HG02642 (cell line): ENCODE data around the gene RASA3.
"Not testable (repeated sequence)": the region's sequence is repeated elsewhere in the genome, so short reads cannot be mapped to it uniquely, and the experiment has no call there.

Experiments
- ATAC-seq: cut with Tn5 transposase; IDR thresholded peaks from one replicate; pipeline ENCODE4 v1.9.1; 2021; ENCODE audit warnings: mild to moderate bottlenecking; ENCODE audit not compliant: unreplicated experiment, poor library complexity

Gene RASA3

GRCh38 chr13:114128624-114129522, 3.5 kb downstream of the RASA3 start:
- ATAC-seq, result peak; percentile 64

GRCh38 chr13:114128348-114128623, 4.1 kb downstream of the RASA3 start:
- no peak for ATAC-seq

GRCh38 chr13:114127473-114128347, 4.7 kb downstream of the RASA3 start:
- ATAC-seq, result no peak

DNA sequence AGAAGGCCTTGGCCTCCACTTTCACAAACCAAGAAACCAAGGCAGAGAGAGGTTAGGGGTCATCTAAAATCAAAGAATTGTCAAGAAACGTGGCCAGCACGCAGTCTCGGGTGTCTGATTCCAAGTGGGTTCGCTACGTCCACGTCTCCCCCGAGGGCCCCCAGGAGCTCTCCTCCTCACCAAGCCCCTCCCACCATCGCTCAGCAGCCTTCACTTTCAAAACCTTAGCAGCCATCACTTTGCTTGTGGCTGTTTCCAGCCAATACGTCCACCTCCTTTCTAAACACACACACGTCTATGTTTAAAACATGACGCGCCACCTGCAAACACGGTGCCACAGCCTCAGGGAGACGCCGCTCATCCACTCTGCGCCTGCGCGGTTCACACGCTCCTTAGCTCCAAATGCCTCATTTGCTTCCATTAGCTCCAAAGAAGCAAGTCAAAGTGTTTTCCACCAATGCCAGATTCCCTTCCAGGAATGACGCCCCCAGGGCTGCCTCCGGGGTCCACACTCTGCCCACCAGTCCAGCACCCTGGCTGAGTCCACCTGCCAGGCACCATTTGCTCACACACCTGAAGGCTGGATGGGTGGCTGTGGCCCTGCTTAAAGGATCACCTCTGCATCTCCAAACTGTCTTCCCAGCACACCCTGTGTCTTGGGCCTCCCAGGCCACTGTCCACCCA, 5.5 kb downstream of the RASA3 start:
- ATAC-seq, result no peak

DNA sequence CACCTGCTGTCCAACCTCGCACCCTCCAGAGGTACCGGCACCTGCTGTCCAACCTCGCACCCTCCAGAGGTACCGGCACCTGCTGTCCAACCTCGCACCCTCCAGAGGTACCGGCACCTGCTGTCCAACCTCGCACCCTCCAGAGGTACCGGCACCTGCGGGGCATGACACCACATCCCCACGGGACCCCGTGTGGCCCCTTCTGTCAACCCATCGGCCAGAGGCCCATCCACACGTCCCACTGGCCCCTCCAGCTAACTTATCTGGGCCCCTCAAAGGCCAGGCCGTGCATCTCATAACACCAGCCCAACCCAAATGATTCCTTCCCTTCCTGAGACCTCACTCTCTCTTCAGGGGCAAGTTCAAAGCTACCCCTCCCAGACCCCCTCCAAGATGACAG, 6.3 kb downstream of the RASA3 start:
- ATAC-seq, result not testable (repeated sequence)

DNA sequence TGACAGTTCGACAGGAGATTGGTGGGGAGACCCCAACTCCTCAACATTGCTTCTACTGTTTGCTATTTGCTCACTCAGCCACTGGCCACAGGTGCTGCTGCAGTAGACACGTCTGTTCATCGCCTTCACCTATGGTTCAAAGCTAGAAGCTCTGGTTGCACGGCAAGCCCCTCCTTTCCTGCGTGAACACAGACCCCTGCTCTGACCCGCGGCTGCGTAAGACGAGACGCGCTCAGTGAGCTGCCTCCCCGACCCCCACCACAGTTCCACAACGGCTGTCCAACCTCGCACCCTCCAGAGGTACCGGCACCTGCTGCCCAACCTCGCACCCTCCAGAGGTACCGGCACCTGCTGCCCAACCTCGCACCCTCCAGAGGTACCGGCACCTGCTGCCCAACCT, 6.8 kb downstream of the RASA3 start:
- no peak for ATAC-seq

DNA sequence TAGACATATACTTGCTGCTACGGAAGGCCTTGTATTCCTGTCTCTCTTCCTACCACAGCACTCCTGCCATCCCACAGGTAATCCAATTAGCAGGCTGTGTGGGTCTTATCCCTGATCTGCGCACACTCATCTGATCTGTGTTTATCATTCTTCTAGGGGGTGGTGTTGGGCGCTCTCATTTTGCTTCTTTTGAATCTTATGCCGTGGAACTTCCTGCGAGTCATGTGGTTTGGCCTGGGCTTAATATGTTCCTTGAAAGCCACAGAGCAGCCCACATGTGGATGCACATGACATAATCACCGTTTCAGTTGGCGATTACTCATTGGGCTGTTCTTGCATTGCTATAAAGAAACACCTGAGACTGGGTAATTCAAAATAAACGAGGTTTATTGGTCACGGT, 7.5 kb downstream of the RASA3 start:
- no peak for ATAC-seq

DNA sequence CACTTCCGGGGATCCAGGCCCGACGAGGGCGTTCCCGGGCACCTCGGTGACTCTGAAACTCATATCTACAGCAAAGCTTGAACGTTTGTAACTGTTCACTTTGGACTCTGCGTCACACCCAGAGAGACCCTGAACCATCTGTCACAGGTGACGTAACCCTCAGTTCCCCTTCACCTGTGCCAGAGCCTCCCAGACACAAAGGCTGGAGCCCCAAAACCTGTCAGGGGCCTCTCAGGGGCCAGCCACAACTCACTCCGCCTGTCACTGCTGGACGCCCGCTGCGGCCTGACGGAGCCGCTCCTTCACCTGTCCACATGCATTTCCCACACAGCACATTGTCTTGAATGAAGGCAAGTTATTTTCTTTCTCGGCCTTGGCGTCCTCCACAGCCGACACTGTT, 8.0 kb downstream of the RASA3 start:
- no peak for ATAC-seq

GRCh38 chr13:114123876-114124275, 8.5 kb downstream of the RASA3 start:
- no peak for ATAC-seq

DNA sequence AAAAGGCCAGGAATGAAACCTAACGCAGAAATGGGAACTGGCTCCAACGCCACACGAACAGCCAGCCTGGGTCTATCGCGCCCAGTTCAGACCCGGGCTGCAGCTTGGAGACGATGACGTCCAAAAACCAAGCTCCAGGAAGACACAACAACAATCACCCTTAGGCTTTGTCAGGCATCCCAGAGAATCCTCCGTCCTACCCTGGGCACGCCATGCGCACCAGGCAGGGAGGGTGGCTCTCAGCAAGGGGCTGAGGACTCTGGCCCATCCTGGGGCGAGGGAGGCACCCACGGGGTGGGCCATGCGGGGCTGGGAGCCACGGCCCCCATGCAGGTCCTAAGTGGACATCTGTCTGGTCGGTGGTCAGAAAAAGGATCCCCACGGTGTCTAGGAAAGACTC, 9.0 kb downstream of the RASA3 start:
- ATAC-seq, result no peak

DNA sequence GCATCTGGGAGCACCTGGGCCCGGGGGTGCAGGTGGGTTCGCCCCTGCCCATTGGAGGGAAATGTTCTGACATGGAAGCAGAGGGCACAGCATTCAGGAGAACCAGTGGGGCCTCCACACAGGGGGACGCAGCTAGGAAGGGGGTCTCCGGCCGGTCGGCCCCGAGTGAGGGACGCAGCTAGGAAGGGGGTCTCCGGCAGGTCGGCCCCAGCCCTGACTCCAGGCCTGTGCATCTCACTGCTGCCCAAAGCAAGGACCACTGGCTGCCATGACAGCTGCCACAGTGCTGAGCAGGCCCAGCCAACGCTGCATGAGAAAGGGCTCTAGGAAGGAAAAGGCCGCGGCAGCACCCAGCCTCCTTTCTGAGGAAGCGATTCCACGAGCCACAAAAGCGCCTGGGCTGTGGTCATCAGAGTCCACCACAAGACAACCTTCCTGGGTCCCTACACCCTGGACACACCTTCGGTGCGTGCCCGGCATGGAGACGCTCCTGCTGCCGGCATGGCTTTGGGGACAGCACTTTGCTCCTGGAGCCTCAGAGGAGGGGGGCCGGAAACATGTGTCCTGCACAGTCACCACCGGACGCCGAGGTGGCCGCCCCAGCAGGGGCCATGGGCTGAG, 9.7 kb downstream of the RASA3 start:
- ATAC-seq, result no peak

DNA sequence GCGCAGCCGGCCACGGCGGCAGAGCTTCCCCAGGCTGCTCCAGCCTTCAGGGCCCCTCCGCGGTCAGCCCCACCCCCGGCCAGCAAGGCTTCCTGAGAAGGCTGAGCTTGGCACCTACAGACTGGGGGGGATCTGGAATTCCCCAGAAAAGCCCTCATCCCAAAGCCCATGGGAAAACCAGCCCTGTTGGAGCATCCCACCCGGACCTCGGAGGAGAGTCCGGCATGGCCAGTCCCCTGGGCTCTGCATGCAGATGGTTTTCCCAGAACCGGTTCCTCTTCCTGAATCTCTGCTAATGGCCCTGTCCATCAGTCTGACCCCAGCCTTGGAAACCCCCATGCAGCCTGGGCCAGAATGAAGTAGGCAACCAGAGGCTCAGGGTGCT, 10.3 kb downstream of the RASA3 start:
- no peak for ATAC-seq

- no peak for ATAC-seq
These were observed 10.8 kb downstream of the RASA3 start for GRCh38 chr13:114121496-114122126.

- no peak for ATAC-seq
These were observed 11.4 kb downstream of the RASA3 start for GRCh38 chr13:114121031-114121430.

DNA sequence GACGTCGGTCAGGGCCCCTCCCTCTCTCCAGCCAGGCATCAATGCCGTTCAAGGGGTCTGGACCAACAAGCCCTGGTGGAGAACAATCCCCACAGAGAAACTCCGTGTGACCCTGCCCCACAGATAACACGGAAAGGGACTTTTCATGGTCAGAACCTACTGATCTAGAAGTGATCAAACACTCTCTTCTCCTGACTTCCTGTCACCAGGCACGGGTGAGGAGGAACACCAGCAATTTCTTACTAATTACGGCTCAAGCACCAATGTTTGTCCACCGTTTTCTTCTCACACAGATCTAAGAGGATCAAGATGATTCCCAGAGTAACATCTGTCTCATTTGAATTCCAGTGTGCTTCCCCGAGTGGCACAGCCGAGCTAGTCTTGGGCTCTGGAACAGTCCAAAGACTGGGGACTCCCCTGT, 11.8 kb downstream of the RASA3 start:
- no peak for ATAC-seq

DNA sequence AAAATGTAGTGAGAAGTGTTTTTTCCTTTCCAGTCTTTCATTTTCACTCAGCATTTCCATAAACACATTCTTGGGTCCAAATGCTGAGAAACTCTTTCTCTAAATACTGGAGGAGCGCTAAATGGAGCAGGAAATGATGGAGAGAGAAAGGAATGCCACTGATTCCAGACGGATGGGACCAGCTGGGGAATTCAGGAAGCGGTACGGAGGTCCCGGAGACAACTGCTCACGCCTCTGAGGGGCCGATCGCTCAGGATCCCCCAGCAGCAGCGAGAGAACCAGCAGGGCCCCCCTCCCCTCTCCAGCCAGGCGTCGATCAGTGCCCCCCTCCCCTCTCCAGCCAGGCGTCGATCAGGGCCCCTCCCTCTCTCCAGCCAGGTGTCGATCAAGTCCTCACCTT, 13.2 kb downstream of the RASA3 start:
- ATAC-seq, result no peak

GRCh38 chr13:114118511-114119123, 13.8 kb downstream of the RASA3 start:
- no peak for ATAC-seq

GRCh38 chr13:114118086-114118485, 14.3 kb downstream of the RASA3 start:
- ATAC-seq, result no peak

GRCh38 chr13:114117341-114117874, 15.0 kb downstream of the RASA3 start:
- ATAC-seq, result not testable (repeated sequence)
